GM18499 (cell line): ENCODE data around the gene UBR1.

ENCODE experiments used
- ATAC-seq: cut with Tn5 transposase; IDR thresholded peaks from one replicate; pipeline ENCODE4 v1.9.1; 2021; ENCODE audit warnings: moderate number of reproducible peaks; ENCODE audit not compliant: insufficient read depth, unreplicated experiment

The UBR1 gene

GRCh38 chr15:43111354-43111753 lies 5.5 kb upstream of the UBR1 start:
- no peak for ATAC-seq

GRCh38 chr15:43107751-43108150 lies 1.9 kb upstream of the UBR1 start:
- no peak for ATAC-seq

GRCh38 chr15:43106486-43106829 lies 620 bp upstream of the UBR1 start:
- ATAC-seq: no peak

GRCh38 chr15:43105077-43105736 lies 631 bp downstream of the UBR1 start:
- ATAC-seq: peak; percentile 18

- ATAC-seq: no peak
Observed at GRCh38 chr15:43104426-43104825, 1.4 kb downstream of the UBR1 start.

GRCh38 chr15:43103907-43104306 lies 1.9 kb downstream of the UBR1 start:
- no peak for ATAC-seq

GRCh38 chr15:43102187-43102586 lies 3.7 kb downstream of the UBR1 start:
- ATAC-seq: no peak

GRCh38 chr15:43100971-43101370 lies 4.9 kb downstream of the UBR1 start:
- ATAC-seq: no peak

- ATAC-seq: no peak
Observed at GRCh38 chr15:43099105-43099845, 6.6 kb downstream of the UBR1 start.

GRCh38 chr15:43096411-43096810 lies 9.4 kb downstream of the UBR1 start:
- no peak for ATAC-seq

GRCh38 chr15:43095708-43096347 lies 10.0 kb downstream of the UBR1 start:
- no peak for ATAC-seq

- ATAC-seq: no peak
Observed at GRCh38 chr15:43095243-43095642, 10.6 kb downstream of the UBR1 start.

- no peak for ATAC-seq
Observed at GRCh38 chr15:43094416-43095030, 11.3 kb downstream of the UBR1 start.

- no peak for ATAC-seq
Observed at GRCh38 chr15:43093026-43093425, 12.8 kb downstream of the UBR1 start.

- no peak for ATAC-seq
Observed at GRCh38 chr15:43091859-43092258, 14.0 kb downstream of the UBR1 start.

- no peak for ATAC-seq
Observed at GRCh38 chr15:43086551-43086950, 19.3 kb downstream of the UBR1 start.

GRCh38 chr15:43085921-43086320 lies 19.9 kb downstream of the UBR1 start:
- ATAC-seq: no peak

- ATAC-seq: no peak
Observed at GRCh38 chr15:43082509-43082908, 23.3 kb downstream of the UBR1 start.

GRCh38 chr15:43081283-43081682 lies 24.6 kb downstream of the UBR1 start:
- no peak for ATAC-seq

- ATAC-seq: no peak
Observed at GRCh38 chr15:43071451-43071850, 34.4 kb downstream of the UBR1 start.

- no peak for ATAC-seq
Observed at GRCh38 chr15:43070893-43071292, 34.9 kb downstream of the UBR1 start.
